OCI-LY1 (cell line): ENCODE data around the gene CHRNA3.

Source experiments
- H2AFZ ChIP-seq: fragments of 200-600 bp; sonication (generic), shearing (Covaris generic); 2 replicates; pipeline ENCODE4 v1.6.0; 2014; ENCODE audit warnings: antibody characterized with exemption, mild to moderate bottlenecking, low read length
- H3F3A ChIP-seq: fragments of 200-600 bp; sonication (generic), shearing (Covaris generic); 2 replicates; pipeline ENCODE4 v1.6.0; 2014; ENCODE audit warnings: mild to moderate bottlenecking, antibody characterized with exemption, low read length, moderate library complexity; ENCODE audit not compliant: insufficient read depth
- H3K27ac ChIP-seq: fragments of 200-600 bp; sonication (generic); 2 replicates; pipeline ENCODE4 v1.5.1; 2014; ENCODE audit warnings: low read length, mixed run types, mild to moderate bottlenecking, low read depth; ENCODE audit not compliant: poor library complexity, severe bottlenecking
- H3K27me3 ChIP-seq: fragments of 200-600 bp; sonication (generic); 2 replicates; pipeline ENCODE4 v1.6.0; 2014; ENCODE audit warnings: antibody characterized with exemption, mild to moderate bottlenecking, low read length, moderate library complexity; ENCODE audit not compliant: insufficient read depth
- H3K36me3 ChIP-seq: fragments of 200-600 bp; sonication (generic); 2 replicates; pipeline ENCODE4 v1.6.1; 2014; ENCODE audit warnings: mild to moderate bottlenecking, antibody characterized with exemption, low read length, moderate library complexity, mixed read lengths; ENCODE audit not compliant: insufficient read depth
- H3K4me1 ChIP-seq: fragments of 200-600 bp; sonication (generic); 2 replicates; pipeline ENCODE4 v1.5.1; 2014; ENCODE audit warnings: mild to moderate bottlenecking, low read length, moderate library complexity; ENCODE audit not compliant: insufficient read depth, severe bottlenecking
- H3K4me2 ChIP-seq: fragments of 200-600 bp; sonication (generic), shearing (Covaris generic); 2 replicates; pipeline ENCODE4 v1.6.1; 2014; ENCODE audit warnings: low read length
- H3K4me3 ChIP-seq: fragments of 200-600 bp; sonication (generic); 2 replicates; pipeline ENCODE4 v1.5.1; 2014; ENCODE audit warnings: low read length, low read depth, mild to moderate bottlenecking, mixed read lengths; ENCODE audit not compliant: poor library complexity, severe bottlenecking
- H3K79me2 ChIP-seq: fragments of 200-600 bp; shearing (Covaris generic); 2 replicates; pipeline ENCODE4 v1.6.1; 2016; ENCODE audit warnings: mixed run types, low read length, mixed read lengths; ENCODE audit not compliant: insufficient read depth
- H3K9ac ChIP-seq: fragments of 200-600 bp; sonication (generic), shearing (Covaris generic); 2 replicates; pipeline ENCODE4 v1.6.1; 2014; ENCODE audit warnings: mild to moderate bottlenecking, low read length, mixed read lengths
- H3K9me2 ChIP-seq: fragments of 200-600 bp; sonication (generic), shearing (Covaris generic); 2 replicates; pipeline ENCODE4 v1.6.1; 2014; ENCODE audit warnings: low read depth, mild to moderate bottlenecking, low read length, mixed read lengths
- H3K9me3 ChIP-seq: fragments of 200-600 bp; shearing (Covaris generic); 2 replicates; pipeline ENCODE4 v1.6.1; 2014; ENCODE audit warnings: low read length, mixed read lengths
- H4K20me1 ChIP-seq: fragments of 200-600 bp; sonication (generic), shearing (Covaris generic); 2 replicates; pipeline ENCODE4 v1.6.0; 2016; ENCODE audit warnings: mild to moderate bottlenecking, low read length; ENCODE audit not compliant: insufficient read depth
- EZH2 ChIP-seq: fragments of 200-600 bp; sonication (generic), shearing (Covaris generic); IDR thresholded peaks from 2 replicates; pipeline ENCODE4 v1.8.0; 2017; ENCODE audit warnings: borderline replicate concordance, mixed run types, mild to moderate bottlenecking, antibody characterized with exemption, low read length, moderate library complexity, mixed read lengths
- TF ChIP-seq, protein P1 (sequence below): fragments of 200-600 bp; sonication (generic), shearing (Covaris generic); IDR thresholded peaks from 2 replicates; pipeline ENCODE4 v1.5.1; 2017; ENCODE audit warnings: mild to moderate bottlenecking, antibody characterized with exemption, low read length, moderate library complexity, mixed read lengths

Gene CHRNA3

DNA sequence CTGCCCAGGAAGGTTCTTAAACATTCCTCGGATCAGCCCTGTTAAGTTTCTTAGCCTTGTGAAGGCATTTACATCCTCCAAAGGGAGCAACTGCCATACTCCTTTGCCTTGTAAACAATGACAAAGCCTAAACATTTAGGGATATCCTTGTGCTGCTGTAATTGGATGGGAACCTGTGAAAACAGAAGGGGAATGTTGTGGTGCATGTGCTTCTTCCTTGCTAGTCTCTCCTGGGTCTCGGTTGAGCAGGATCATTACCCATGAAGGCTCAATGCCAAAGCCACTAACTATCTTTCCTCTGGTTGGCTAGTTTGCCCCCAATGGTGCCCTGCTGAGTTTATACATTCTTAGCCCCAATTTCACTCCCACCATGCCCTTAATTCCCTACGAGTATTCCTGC lies 17.3 kb downstream of the CHRNA3 start:
- no peak for TF ChIP-seq EZH2
- TF ChIP-seq, protein P1, sequence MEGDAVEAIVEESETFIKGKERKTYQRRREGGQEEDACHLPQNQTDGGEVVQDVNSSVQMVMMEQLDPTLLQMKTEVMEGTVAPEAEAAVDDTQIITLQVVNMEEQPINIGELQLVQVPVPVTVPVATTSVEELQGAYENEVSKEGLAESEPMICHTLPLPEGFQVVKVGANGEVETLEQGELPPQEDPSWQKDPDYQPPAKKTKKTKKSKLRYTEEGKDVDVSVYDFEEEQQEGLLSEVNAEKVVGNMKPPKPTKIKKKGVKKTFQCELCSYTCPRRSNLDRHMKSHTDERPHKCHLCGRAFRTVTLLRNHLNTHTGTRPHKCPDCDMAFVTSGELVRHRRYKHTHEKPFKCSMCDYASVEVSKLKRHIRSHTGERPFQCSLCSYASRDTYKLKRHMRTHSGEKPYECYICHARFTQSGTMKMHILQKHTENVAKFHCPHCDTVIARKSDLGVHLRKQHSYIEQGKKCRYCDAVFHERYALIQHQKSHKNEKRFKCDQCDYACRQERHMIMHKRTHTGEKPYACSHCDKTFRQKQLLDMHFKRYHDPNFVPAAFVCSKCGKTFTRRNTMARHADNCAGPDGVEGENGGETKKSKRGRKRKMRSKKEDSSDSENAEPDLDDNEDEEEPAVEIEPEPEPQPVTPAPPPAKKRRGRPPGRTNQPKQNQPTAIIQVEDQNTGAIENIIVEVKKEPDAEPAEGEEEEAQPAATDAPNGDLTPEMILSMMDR, result no peak
- Histone ChIP-seq H3K79me2 (no peaks in the 10 kb centered on the region), H4K20me1 (no peaks in the 10 kb centered on the region), H2AFZ (no peak overlapping the region), H3K27me3 (no peaks in the 10 kb centered on the region; the same call in 1 of the 2 replicates), H3K36me3 (no peaks in the 10 kb centered on the region), H3K4me1 (no peaks in the 10 kb centered on the region), H3K4me2 (no peak overlapping the region), H3F3A (no peaks in the 10 kb centered on the region), H3K9me3 (no peaks in the 10 kb centered on the region), H3K9ac (no peak overlapping the region), H3K4me3 (no peak overlapping the region), H3K27ac (no peak overlapping the region), H3K9me2 (no peaks in the 10 kb centered on the region)

GRCh38 chr15:78599189-78599588 lies 21.6 kb downstream of the CHRNA3 start:
- no peak overlapping the region for H3K4me3 ChIP-seq
- no peaks in the 10 kb centered on the region for H3K36me3 ChIP-seq
- no peaks in the 10 kb centered on the region for H3K79me2 ChIP-seq
- H3K9ac ChIP-seq, result no peak overlapping the region
- H3K9me3 ChIP-seq, result no peaks in the 10 kb centered on the region
- no peak overlapping the region for H2AFZ ChIP-seq
- no peak overlapping the region for H3K27ac ChIP-seq
- H3K4me2 ChIP-seq, result no peak overlapping the region
- H3K4me1 ChIP-seq, result no peaks in the 10 kb centered on the region
- TF ChIP-seq EZH2, result no peak
- TF ChIP-seq, protein P1, result no peak
- H3K27me3 ChIP-seq, result peaks cover 8% of the 10 kb centered on the region; the same call in 1 of the 2 replicates
- no peaks in the 10 kb centered on the region for H3K9me2 ChIP-seq
- no peaks in the 10 kb centered on the region for H3F3A ChIP-seq
- H4K20me1 ChIP-seq, result no peaks in the 10 kb centered on the region

GRCh38 chr15:78598348-78598747 lies 22.4 kb downstream of the CHRNA3 start:
- peaks cover 8% of the 10 kb centered on the region; the same call in 1 of the 2 replicates for H3K27me3 ChIP-seq
- no peak overlapping the region for H3K4me3 ChIP-seq
- H3K9ac ChIP-seq, result no peak overlapping the region
- no peaks in the 10 kb centered on the region for H3K9me3 ChIP-seq
- no peak overlapping the region for H2AFZ ChIP-seq
- no peak overlapping the region for H3K27ac ChIP-seq
- no peaks in the 10 kb centered on the region for H3K79me2 ChIP-seq
- no peaks in the 10 kb centered on the region for H3K9me2 ChIP-seq
- no peaks in the 10 kb centered on the region for H3K36me3 ChIP-seq
- H3F3A ChIP-seq, result no peaks in the 10 kb centered on the region
- H3K4me2 ChIP-seq, result no peak overlapping the region
- no peak for TF ChIP-seq EZH2
- TF ChIP-seq, protein P1, result no peak
- H3K4me1 ChIP-seq, result no peaks in the 10 kb centered on the region
- no peaks in the 10 kb centered on the region for H4K20me1 ChIP-seq
